NCI-H524 treated with DMSO at 0.1 percent for 48 hours (cell line): ENCODE results near the gene EVI5L.
A peak's percentile ranks its signal among the peaks of the same experiment; 100 is the strongest.

Experiments
- DNase-seq: peaks from one replicate; lab custom pipeline; 2025; lab: John Stamatoyannopoulos, UW

EVI5L gene

DNA sequence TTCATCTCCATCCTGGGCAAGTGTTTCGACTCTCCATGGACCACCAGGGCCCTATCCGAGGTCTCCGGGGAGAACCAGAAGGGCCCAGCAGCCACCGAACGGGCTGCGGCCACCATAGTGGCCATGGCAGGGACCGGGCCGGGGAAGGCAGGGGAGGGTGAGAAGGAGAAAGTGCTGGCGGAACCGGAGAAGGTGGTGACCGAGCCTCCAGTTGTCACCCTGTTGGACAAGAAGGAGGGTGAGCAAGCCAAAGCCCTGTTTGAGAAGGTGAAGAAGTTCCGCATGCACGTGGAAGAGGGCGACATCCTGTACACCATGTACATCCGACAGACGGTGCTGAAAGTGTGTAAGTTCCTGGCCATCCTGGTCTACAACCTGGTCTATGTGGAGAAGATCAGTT lies 68.9 kb downstream of the EVI5L start:
- no peak for DNase-seq

DNA sequence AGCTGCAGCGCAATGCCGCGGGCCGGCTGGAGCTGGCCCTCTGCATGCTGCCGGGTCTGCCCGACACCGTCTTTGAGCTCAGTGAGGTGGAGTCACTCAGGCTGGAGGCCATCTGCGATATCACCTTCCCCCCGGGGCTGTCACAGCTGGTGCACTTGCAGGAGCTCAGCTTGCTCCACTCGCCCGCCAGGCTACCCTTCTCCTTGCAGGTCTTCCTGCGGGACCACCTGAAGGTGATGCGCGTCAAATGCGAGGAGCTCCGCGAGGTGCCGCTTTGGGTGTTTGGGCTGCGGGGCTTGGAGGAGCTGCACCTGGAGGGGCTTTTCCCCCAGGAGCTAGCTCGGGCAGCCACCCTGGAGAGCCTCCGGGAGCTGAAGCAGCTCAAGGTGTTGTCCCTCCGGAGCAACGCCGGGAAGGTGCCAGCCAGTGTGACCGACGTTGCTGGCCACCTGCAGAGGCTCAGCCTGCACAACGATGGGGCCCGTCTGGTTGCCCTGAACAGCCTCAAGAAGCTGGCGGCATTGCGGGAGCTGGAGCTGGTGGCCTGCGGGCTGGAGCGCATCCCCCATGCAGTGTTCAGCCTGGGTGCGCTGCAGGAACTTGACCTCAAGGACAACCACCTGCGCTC lies 69.8 kb downstream of the EVI5L start:
- peak; percentile 63 for DNase-seq

DNA sequence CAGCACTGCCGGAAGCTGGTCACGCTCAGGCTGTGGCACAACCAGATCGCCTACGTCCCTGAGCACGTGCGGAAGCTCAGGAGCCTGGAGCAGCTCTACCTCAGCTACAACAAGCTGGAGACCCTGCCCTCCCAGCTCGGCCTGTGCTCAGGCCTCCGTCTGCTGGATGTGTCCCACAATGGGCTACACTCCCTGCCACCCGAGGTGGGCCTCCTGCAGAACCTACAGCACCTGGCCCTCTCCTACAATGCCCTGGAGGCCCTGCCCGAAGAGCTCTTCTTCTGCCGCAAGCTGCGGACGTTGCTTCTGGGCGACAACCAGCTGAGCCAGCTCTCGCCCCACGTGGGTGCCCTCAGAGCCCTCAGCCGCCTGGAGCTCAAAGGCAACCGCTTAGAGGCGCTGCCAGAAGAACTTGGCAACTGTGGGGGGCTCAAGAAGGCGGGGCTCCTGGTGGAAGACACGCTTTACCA lies 70.4 kb downstream of the EVI5L start:
- DNase-seq = no peak

DNA sequence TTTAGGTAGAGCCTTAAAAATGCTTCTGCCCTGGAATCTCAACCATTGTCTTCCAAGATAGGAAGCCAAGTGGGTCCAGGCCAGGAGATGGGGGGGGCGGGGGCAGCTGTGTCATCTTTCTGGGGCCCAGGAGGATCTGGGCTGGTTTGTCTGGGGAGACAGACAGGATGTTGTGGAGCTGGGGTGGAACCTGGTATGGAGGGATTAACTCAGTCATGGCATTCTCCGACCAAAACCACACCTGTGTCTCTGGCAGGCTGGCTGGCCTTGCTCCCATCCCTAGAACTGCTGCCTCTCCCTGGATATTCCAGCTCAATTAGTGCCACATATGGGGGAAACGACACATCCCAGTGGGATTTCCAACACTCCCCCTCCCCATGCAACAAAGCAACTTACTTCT lies 70.9 kb downstream of the EVI5L start:
- no peak for DNase-seq

DNA sequence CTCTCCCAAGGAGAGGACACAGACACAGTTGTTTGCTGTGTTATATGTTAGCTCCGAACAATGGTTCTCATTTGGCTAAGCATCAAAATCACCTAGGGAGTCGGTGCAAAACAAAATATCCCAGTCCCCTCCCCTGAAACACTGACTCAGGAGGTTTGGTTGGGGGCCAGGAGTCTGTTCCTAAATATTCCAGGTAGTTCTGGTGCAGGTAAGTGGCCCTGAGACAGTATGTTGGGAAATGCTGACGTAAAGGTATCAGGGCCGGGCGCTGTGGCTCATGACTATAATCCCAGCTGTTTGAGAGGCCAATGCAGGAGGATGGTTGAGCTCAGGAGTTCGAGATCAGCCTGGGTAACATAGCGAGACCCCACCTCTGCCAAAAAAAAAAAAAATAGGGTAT lies 71.3 kb downstream of the EVI5L start:
- DNase-seq = no peak

DNA sequence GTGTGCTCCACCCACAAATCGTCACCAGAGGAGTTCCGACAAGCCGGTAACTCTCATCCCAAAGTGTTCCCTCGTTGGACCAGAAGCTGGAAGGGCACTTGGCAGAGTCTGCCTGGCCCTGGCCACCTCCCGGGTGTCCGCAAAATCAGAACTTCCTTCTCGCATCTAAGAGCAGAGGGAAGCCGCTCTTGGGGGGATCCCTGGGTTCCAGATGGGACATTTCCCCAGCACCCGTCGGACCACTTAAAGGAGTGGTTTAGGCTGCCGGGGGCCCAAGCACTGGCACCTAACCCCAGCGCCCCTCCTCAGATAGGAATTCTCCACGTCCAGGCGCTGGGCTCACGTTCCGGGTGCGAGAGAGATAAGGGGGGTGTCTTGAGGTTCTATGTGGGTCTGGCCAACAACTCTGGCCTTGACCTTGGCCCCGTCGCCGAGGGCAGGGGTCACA lies 72.8 kb downstream of the EVI5L start:
- no peak for DNase-seq

DNA sequence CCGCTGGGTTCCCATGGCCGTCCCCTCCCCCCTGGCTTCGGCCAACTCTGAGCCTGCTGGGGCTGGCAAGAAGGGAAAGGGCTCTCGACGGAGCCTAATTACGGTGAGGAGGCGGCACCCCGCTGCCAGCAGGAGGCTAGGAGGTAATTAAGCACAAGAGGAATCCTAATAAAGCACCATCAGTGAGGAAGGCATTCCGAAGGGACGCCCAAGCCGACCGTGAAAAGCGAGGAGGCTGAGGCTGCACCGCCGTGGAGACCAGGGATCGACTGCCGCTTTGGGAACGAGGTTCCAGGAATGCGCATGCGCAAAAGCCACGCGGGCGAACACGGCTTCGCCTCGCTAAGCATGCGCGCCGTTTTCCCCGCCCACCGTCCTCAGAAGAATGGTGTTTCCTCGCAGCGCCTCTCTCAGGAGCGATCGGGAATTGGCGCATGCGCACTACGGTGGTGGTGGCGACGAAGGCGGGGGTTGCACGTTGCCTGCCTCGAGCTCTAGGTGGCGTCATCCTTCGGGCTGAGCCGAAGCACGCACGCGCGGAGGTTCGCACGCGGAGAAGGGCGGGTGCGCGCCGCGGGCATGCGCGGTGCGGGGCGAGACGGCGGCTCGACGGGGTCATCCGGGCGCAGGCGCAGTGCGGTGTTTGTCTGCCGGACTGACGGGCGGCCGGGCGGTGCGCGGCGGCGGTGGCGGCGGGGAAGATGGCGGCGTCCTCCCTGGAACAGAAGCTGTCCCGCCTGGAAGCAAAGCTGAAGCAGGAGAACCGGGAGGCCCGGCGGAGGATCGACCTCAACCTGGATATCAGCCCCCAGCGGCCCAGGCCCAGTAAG lies 73.4 kb downstream of the EVI5L start, which contains the start of gene MAP2K7:
Gene MAP2K7, plus strand, starts transcription at position 634 of the 830 bp plus-strand sequence. Its CDS starts 68 bp downstream, at position 702.
- DNase-seq = peak; percentile 96

DNA sequence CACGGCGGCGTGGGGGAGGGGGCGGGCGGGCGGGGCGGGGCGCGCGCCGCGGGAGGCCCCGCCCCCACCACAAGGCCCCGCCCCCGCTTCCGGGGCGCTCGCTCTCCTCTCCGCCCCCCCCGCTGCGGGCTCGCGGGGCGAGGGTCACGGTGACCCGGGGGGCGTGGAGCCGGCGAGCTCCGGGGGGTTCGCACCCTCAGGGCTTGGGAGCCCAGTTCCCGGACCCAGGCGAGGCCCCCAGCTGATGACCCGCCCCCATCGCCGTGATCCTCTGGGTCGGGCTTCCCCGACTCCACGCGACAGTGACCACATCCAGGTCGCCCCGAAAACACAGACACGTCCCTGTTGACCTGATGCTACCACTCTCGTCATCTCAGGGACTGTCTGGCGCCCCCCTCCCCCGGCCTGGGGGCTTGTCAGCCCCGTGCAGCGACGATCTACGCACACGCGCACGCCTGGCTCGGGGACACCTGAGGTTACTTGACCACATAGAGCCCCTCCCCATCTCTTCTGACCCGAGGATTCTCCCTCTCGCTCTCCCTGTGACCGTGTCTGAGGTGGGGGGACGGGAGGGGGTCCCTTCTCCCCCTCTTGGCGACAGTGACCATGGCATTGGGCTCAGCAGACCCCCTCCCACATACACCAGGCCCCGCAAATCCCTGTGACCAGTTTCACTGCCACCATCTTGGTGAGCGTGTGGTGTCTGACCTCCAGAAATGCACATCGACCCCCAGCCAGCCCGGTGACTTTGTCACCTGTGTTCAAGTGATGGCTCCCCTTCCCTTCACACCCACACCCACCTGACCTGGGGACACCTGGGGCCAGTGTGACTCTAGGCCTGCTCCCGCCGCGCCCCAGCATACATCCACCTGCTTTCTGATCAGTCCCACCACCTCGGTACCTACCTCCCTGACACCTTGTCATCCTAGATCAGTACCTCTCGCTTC lies 74.3 kb downstream of the EVI5L start:
- DNase-seq = no peak

DNA sequence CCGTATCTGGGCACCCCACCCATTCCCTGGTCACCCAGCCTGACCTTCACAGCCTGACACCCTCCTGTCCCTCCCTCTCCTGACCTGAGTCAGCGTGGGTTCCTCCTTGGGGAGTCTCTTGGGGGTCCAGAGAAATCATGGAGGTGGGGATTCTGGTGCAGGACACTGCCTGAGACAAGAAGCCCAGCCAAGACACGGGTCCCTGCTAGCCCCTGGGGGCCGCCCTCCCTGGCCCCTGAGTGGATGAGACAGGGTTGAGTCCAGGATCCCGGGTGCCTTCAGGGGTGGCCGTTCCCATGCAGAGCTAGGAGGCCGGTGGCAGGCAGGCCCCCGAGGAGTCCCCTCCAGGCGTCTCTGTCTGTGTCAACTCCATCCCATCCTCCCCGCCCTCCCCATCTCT lies 75.2 kb downstream of the EVI5L start:
- DNase-seq = no peak

DNA sequence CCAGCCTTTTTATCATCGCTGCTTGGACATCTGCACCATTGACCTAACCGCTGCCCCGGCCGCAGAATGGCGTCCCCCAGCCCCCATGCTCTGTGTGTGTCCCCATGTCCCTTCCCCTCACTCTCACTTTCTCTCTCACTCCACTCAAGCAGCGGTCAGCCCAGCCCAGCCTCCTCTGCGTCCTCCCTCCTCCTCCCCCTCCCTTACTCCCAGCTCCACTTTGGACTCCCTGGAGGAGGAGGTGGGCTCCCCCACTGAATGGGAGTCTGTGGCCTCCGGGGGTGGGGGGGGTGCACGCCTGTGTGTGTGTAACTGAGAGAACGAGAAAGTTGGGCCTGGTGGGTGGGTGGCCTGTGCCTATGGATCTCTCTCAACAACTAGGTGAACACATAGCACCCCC lies 75.8 kb downstream of the EVI5L start:
- DNase-seq = no peak

DNA sequence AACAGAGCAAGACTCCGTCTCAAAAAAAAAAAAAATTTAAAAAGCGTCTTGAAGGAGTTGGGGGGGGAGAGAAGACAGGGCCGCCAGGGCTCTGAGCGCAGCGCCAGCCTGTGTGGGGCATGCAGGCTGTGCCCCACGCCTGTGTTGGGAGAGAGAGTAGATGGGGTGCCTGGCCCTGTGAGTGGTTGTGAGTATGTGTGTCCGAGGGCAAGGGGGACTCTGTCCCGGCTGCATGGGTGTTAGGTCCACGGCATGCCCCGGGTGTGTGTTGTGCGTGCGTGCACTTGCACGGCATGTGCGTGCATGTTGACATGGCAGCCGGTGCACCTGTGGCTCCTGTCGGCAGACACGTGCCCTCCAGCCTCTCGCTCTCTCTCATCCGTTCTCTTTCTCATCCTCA lies 77.1 kb downstream of the EVI5L start:
- DNase-seq = no peak

DNA sequence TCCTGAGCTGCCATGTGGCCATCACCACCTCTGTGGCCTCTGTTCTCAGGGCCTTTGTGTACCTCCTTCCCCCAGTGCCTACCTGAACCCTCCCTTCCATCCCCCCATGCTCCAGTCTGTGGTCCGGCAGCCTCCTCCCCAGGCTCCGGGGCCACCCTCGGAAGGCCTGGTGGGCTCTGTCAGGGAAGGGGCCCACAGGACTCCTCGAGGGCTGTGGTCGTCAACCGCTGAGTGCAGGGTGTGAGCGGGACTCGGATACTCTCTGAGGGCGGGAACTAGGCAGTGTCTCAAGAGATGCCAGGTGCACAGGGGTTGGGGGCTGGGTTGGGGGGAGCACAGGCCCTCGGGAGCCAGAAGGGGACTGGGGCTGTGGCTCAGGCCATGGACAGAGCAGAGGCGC lies 77.5 kb downstream of the EVI5L start:
- DNase-seq = no peak

DNA sequence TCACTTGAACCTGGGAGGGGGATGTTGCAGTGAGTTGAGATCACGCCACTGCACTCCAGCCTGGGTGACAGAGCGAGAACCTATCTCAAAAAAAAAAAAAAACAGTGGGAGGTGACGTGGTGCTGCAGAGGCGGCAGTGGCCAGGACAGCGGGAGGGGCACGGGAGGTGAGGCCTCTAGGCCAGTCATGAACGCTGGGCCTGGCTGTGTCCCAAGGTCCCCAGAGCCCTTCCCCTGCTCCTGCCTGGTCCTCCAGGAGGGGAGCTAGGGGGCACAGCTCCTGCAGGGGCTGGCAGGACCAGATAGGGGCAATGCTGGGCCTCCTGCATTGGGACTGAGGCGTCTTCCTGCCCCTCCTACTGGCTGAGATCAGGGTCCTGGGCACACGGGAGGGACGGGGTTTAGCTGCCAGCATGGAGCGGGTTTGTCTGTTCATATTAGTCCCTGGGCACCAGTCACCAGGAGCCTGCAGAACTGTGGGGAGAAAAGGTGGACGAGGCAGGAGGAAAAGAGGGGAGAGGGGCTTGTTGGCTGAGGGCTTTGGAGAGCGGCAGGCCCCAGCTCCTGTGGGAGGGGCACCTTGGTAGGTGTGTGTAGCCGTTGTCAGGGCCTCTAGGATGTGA lies 78.2 kb downstream of the EVI5L start:
- DNase-seq = no peak

DNA sequence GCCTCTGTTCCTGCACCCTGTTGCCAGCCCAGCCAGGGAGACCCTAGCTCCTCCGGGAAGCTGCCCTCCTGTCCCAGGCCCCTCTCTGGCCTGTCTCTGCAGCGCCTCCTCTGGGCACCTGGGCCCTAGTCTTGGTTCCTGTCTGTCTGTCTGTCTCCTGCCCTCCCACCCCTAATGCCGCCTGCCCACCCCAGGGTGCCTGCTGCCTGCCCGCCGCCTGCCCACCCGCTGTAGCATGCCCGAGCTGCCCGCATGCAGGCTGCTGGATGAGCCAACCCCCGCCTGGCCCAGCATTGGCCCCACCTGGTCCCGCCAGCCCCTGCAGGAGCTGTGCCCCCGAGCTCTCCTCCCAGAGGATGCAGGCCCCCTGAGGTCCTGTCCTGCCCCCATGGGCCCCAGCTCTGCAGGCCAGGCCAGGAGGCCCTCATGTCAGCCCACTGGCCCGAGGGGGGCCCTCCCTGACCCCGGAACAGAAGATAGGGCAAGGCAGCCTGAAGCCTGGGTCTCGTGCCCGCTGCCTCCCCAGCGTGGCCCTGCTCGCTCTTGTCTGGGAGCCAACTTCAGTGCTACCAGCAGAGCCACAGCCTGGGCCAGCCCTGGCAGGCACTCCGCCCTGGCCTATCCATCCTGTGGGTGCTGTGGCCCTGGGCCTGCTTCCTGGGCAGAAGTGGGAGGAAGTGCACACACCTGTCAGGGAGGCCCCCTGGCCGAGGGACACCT lies 78.9 kb downstream of the EVI5L start:
- no peak for DNase-seq

DNA sequence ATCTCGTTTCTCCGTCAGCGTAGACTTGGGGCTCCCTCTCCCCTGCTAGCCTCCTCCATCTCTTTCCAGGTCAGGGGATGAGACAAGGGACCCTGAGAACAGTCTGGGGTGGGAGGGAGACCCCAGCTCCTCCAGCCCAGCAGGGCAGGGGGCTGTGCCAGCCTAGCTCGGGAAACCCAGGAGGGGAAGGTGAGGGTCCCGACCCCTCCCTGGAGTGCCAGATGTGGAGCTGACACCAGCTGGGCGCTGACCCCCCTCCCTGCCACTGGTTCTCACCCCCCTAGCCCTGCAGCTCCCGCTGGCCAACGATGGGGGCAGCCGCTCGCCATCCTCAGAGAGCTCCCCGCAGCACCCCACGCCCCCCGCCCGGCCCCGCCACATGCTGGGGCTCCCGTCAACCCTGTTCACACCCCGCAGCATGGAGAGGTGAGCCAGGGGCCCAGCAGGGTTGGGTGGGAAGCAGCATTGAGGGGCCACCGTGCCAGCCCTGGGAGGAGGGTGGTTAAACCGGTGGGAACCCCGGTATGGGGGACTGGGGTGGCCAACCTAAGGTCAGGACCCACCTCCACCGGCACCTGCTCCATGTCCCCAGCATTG lies 79.6 kb downstream of the EVI5L start:
- no peak for DNase-seq

DNA sequence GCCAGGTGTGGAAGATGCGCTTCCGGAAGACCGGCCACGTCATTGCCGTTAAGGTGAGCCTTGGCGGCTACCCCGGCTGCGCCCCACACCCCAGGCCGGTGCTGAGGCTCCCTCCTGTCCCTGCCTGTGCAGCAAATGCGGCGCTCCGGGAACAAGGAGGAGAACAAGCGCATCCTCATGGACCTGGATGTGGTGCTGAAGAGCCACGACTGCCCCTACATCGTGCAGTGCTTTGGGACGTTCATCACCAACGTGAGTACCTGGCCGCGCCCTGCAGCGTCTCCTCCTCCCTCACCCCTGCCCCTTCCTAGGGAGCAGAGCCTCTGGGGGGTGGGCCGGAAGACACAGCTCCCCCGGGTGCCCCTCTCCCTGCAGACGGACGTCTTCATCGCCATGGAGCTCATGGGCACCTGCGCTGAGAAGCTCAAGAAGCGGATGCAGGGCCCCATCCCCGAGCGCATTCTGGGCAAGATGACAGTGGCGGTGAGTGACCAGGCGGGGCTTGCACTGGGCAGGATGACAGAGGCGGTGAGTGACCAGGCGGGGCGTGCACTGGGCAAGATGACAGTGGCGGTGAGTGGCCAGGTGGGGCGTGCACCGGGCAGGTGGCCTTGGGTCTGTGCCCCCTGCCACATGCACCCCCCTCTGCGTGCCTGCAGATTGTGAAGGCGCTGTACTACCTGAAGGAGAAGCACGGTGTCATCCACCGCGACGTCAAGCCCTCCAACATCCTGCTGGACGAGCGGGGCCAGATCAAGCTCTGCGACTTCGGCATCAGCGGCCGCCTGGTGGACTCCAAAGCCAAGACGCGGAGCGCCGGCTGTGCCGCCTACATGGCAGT lies 80.5 kb downstream of the EVI5L start:
- DNase-seq = no peak

DNA sequence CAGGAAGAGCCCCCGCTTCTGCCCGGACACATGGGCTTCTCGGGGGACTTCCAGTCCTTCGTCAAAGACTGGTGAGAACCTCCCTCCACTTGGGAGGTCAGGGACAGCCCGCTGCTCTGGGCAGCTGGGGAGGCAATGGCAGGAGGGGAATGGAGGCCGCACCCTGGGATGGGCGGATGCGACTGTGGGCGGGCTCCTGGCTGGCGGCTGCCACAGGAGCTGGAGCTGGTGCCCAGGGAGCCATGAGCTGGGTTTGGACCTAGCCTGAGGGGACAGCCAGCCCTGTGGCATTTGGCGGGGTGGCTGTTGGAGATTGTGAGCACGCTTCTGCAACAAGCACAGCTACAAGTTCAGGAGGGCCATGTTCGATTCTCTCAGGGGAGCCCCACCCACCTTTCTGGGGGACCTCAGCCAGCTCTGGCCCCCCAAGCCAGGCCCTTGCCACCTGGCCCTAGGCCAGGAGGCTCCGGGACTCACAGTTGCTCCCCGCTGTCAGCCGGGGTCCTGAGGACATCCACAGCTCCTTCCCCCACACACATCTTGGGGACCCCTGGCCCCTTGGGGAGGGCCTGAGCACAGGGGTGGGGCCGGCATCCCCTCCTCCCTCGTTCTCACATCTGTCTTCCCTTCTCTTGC lies 81.6 kb downstream of the EVI5L start:
- no peak for DNase-seq

DNA sequence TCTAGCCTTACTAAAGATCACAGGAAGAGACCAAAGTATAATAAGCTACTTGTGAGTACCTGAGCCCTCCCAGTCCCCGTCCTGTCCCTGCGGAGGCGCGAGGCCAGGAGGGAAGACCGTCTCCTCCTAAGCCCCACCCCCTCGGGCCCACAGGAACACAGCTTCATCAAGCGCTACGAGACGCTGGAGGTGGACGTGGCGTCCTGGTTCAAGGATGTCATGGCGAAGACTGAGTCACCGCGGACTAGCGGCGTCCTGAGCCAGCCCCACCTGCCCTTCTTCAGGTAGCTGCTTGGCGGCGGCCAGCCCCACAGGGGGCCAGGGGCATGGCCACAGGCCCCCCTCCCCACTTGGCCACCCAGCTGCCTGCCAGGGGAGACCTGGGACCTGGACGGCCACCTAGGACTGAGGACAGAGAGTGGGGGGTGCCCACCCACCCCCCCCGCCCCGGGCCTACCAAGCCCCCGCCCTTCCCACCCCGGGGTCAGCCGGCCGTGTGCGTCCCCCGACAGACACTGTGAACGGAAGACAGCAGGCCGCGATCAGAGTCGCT lies 82.2 kb downstream of the EVI5L start:
- no peak for DNase-seq
